MM.1S (cell line): ENCODE results near the gene MYO9B.

Experiments used
- DNase-seq: peaks from one replicate; pipeline ENCODE4 v3.0.0-alpha.2; 2015
- H2AFZ ChIP-seq: fragments of 300-600 bp; sonication (generic); 2 replicates; pipeline ENCODE4 v1.6.0; 2016; ENCODE audit warnings: antibody characterized with exemption, low read length
- H3F3A ChIP-seq: fragments of 300-600 bp; sonication (generic); 2 replicates; pipeline ENCODE4 v1.6.1; 2016; ENCODE audit warnings: mild to moderate bottlenecking, antibody characterized with exemption, low read length, moderate library complexity, mixed read lengths; ENCODE audit not compliant: insufficient read depth
- H3K27ac ChIP-seq: fragments of 300-600 bp; sonication (generic); 2 replicates; pipeline ENCODE4 v1.5.1; 2016; ENCODE audit warnings: mild to moderate bottlenecking, low read length
- H3K27me3 ChIP-seq: fragments of 300-600 bp; sonication (generic); replicated peaks from 2 replicates; pipeline ENCODE4 v1.6.0; 2016; ENCODE audit warnings: low read length; ENCODE audit not compliant: insufficient read depth
- H3K36me3 ChIP-seq: fragments of 300-600 bp; sonication (generic); replicated peaks from 2 replicates; pipeline ENCODE4 v1.6.1; 2016; ENCODE audit warnings: mild to moderate bottlenecking, low read length, mixed read lengths; ENCODE audit not compliant: insufficient read depth
- H3K4me1 ChIP-seq: fragments of 300-600 bp; sonication (generic); 2 replicates; pipeline ENCODE4 v1.6.1; 2016; ENCODE audit warnings: low read length, mixed read lengths
- H3K4me2 ChIP-seq: fragments of 300-600 bp; sonication (generic); 2 replicates; pipeline ENCODE4 v1.6.0; 2016; ENCODE audit warnings: low read depth, low read length
- H3K4me3 ChIP-seq: fragments of 300-600 bp; sonication (generic); 2 replicates; pipeline ENCODE4 v1.5.1; 2016; ENCODE audit warnings: low read length, mixed read lengths
- H3K79me2 ChIP-seq: fragments of 300-600 bp; sonication (generic); 2 replicates; pipeline ENCODE4 v1.6.1; 2016; ENCODE audit warnings: mixed run types, low read length, mixed read lengths
- H3K9ac ChIP-seq: fragments of 300-600 bp; sonication (generic); 2 replicates; pipeline ENCODE4 v1.6.1; 2016; ENCODE audit warnings: low read length, mixed read lengths
- H3K9me2 ChIP-seq: fragments of 300-600 bp; sonication (generic); replicated peaks from 2 replicates; pipeline ENCODE4 v1.6.1; 2016; ENCODE audit warnings: mild to moderate bottlenecking, low read length, mixed read lengths; ENCODE audit not compliant: insufficient read depth
- H3K9me3 ChIP-seq: fragments of 300-600 bp; sonication (generic); replicated peaks from 2 replicates; pipeline ENCODE4 v1.6.1; 2016; ENCODE audit warnings: mild to moderate bottlenecking, low read length, mixed read lengths; ENCODE audit not compliant: insufficient read depth
- H4K20me1 ChIP-seq: fragments of 300-600 bp; sonication (generic); 2 replicates; pipeline ENCODE4 v1.6.1; 2016; ENCODE audit warnings: mild to moderate bottlenecking, low read length, moderate library complexity, mixed read lengths; ENCODE audit not compliant: insufficient read depth
- EZH2 ChIP-seq: fragments of 300-600 bp; sonication (generic); optimal IDR thresholded peaks from 2 replicates; pipeline ENCODE3; 2017; ENCODE audit warnings: low read depth, mild to moderate bottlenecking, antibody characterized with exemption, low read length, mixed read lengths
- EZH2phosphoT487 ChIP-seq: fragments of 300-600 bp; sonication (generic); IDR thresholded peaks from 2 replicates; pipeline ENCODE4 v1.6.1; 2018; ENCODE audit warnings: antibody characterized with exemption, low read length
- TF ChIP-seq, protein P1 (sequence below): fragments of 300-600 bp; sonication (generic); IDR thresholded peaks from 2 replicates; pipeline ENCODE4 v1.5.1; 2016; ENCODE audit warnings: antibody characterized with exemption, low read length, mixed read lengths

Gene MYO9B

DNA sequence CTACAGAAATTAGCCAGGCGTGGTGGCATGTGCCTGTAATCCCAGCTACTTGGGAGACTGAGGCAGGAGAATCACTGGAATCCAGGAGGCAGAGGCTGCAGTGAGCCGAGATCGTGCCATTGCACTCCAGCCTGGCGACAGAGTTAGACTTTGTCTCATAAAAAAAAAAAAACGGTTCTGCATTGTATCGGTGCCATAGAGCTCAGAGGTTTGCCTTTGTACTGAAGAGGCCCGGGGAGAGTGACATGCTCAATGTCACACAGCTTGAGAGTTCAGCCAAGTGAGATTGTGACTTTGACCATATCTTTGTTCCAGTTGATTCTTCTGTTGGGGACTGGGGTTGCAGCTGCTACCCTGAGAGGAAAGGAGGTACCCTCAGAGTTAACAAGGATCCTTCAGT is 4.7 kb upstream of the MYO9B start:
- Histone ChIP-seq H3K79me2 (peaks cover 41% of the 10 kb centered on the region), H3K4me3 (no peak overlapping the region), H3K27ac (no peak overlapping the region), H3K4me1 (peaks cover 3% of the 10 kb centered on the region; the same call in 1 of the 2 replicates), H3F3A (peaks cover 11% of the 10 kb centered on the region), H3K9me2 (no peaks in the 10 kb centered on the region), H2AFZ (no peak overlapping the region), H4K20me1 (0 out of 2 replicates have a peak, but pooled peaks cover 4% of the 10 kb centered on the region), H3K27me3 (no peaks in the 10 kb centered on the region), H3K9me3 (no peaks in the 10 kb centered on the region), H3K4me2 (no peak overlapping the region), H3K9ac (no peak overlapping the region), H3K36me3 (no peaks in the 10 kb centered on the region; the same call in 1 of the 2 replicates)
- TF ChIP-seq EZH2phosphoT487 = no peak
- no peak for TF ChIP-seq EZH2
- TF ChIP-seq, protein P1, sequence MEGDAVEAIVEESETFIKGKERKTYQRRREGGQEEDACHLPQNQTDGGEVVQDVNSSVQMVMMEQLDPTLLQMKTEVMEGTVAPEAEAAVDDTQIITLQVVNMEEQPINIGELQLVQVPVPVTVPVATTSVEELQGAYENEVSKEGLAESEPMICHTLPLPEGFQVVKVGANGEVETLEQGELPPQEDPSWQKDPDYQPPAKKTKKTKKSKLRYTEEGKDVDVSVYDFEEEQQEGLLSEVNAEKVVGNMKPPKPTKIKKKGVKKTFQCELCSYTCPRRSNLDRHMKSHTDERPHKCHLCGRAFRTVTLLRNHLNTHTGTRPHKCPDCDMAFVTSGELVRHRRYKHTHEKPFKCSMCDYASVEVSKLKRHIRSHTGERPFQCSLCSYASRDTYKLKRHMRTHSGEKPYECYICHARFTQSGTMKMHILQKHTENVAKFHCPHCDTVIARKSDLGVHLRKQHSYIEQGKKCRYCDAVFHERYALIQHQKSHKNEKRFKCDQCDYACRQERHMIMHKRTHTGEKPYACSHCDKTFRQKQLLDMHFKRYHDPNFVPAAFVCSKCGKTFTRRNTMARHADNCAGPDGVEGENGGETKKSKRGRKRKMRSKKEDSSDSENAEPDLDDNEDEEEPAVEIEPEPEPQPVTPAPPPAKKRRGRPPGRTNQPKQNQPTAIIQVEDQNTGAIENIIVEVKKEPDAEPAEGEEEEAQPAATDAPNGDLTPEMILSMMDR = no peak
- DNase-seq = no peak

DNA sequence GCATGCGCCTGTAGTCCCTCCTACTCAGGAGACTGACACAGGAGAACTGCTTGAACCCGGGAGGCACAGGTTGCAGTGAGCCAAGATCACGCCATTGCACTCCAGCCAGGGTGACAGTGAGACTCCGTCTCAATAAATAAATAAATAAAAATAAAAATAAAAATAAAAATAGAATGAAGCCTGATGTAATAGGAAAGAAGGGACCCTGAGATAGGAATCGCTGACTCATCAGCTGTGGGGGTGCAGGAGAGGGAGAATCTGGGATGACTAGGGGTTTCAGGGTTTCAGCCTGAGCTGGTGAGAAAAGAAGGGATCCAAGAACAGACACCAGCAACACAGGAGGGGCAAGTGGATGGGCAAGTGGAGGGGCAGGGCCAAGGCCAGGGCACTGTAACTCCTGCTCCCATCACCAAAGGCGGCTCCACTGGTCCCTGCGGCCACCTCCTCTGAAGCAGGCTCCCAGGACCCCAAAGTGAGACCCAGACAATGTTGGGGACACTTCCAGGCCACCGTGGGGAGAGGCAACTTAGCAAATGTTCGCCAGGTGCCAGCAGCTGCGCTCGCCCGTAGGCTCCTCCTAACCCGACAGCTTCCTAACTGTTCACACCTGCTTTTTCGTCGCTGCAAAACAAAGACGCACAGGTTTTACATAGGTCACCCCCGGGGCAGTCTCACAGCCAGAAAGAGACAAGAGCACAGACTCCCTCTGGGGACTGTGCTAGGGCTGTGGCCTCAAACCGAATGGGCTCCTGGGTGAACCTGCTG is 1.5 kb upstream of the MYO9B start:
- H3K79me2 ChIP-seq = peaks cover 70% of the 10 kb centered on the region

DNA sequence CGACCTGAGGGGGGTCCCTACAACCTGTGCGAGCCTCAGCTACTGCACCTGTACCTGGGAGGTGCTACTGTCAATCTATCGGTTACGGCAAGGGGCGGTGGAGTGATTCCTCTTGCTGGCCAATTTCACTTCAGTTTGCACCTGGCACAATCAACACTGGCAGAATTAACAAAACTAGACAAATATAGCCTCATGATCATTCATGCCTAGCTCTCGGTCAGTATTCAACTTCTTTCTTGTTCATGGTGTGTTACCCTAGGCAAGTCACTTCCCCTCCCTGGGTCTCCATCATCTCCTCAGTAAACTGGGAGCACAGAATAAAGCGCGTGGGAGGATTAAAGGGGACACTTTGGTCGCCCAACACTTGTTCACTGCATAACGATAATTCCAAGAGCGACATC is 943 bp upstream of the MYO9B start:
- TF ChIP-seq EZH2 (no peak), EZH2phosphoT487 (no peak)
- TF ChIP-seq, protein P1 = no peak
- peak overlapping the region; percentile 85 for H3K9ac ChIP-seq
- no peak for DNase-seq
- no peaks in the 10 kb centered on the region for H4K20me1 ChIP-seq
- peaks cover 25% of the 10 kb centered on the region for H3F3A ChIP-seq
- no peaks in the 10 kb centered on the region for H3K9me3 ChIP-seq
- peak overlapping the region; percentile 86 for H3K4me2 ChIP-seq
- no peaks in the 10 kb centered on the region; the same call in 1 of the 2 replicates for H3K36me3 ChIP-seq
- no peaks in the 10 kb centered on the region for H3K9me2 ChIP-seq
- H3K4me1 ChIP-seq = peaks cover 16% of the 10 kb centered on the region
- H2AFZ ChIP-seq = peak overlapping the region; percentile 71
- peaks cover 76% of the 10 kb centered on the region for H3K79me2 ChIP-seq
- peak overlapping the region; percentile 65 for H3K27ac ChIP-seq
- H3K4me3 ChIP-seq = peak overlapping the region; percentile 88
- H3K27me3 ChIP-seq = no peaks in the 10 kb centered on the region

More for the DNA sequence above, 1.5 kb upstream of the MYO9B start:
- Histone ChIP-seq H3K27ac (peak overlapping the region; percentile 65; the same call in 1 of the 2 replicates), H3K9me2 (no peaks in the 10 kb centered on the region), H3K4me2 (peak overlapping the region; percentile 86), H3K4me1 (peaks cover 11% of the 10 kb centered on the region), H4K20me1 (no peaks in the 10 kb centered on the region), H3K36me3 (no peaks in the 10 kb centered on the region; the same call in 1 of the 2 replicates), H3F3A (peaks cover 19% of the 10 kb centered on the region), H3K27me3 (no peaks in the 10 kb centered on the region), H2AFZ (peak overlapping the region; percentile 71), H3K9me3 (no peaks in the 10 kb centered on the region), H3K4me3 (peak overlapping the region; percentile 88), H3K9ac (peak overlapping the region; percentile 85; the same call in 1 of the 2 replicates)
- peak; percentile 85 for DNase-seq
- TF ChIP-seq EZH2phosphoT487 = no peak
- TF ChIP-seq, protein P1 = no peak
- TF ChIP-seq EZH2 = no peak
